Vagina (tissue), 2 donors: ENCODE data around the gene FBXO21.

Source experiments
- CTCF ChIP-seq, 3 experiments: fragments of 450-650 bp in 2 of 3; fragments of 200-600 bp in 1 of 3; sonication (generic) in 1 of 3; IDR thresholded peaks; one replicate each; pipeline ENCODE4 v1.5.1; 2017 to 2019; ENCODE audit warnings: antibody characterized with exemption in 3 of 3, mild to moderate bottlenecking in 2 of 3, moderate library complexity in 2 of 3
- POLR2A ChIP-seq, 2 donors: fragments of 450-650 bp; IDR thresholded peaks; one replicate each; pipeline ENCODE4 v1.6.1; 2017; ENCODE audit warnings: antibody characterized with exemption in 2 of 2, mild to moderate bottlenecking in 2 of 2, moderate library complexity in 2 of 2
- POLR2AphosphoS5 ChIP-seq, 2 donors: sonication (generic); formaldehyde crosslinking; IDR thresholded peaks; one replicate each; pipeline ENCODE4 v1.9.0; 2017; ENCODE audit warnings: antibody characterized with exemption in 2 of 2, mild to moderate bottlenecking in 2 of 2, low read depth in 1 of 2; ENCODE audit not compliant: insufficient read depth in 1 of 2

GRCh38 chr12:117165342-117165741 lies 24.9 kb downstream of the FBXO21 start:
- TF ChIP-seq CTCF (IDR thresholded peaks at IDR 0.05) = no peak
- TF ChIP-seq POLR2AphosphoS5 (IDR thresholded peaks at IDR 0.05; ENCODE audit: insufficient read depth in 1 of 2, low read depth in 1 of 2) = no peak
- no peak for TF ChIP-seq POLR2A (IDR thresholded peaks at IDR 0.05)
